H9 (cell line): ENCODE measurements around the gene AKR1D1. TPM values are rescaled to one million over a fixed set of nuclear protein-coding genes. Genes with fewer than 3 reads are reported as not detected.

Experiments used
- DNase-seq: peaks from one replicate; pipeline ENCODE4 v3.0.0-alpha.2; 2017
- H2AFZ ChIP-seq: one replicate; pipeline ENCODE4 v1.6.1; 2013; ENCODE audit warnings: mild to moderate bottlenecking, low read length, control low read depth, moderate library complexity
- H2AK5ac ChIP-seq: 2 replicates; pipeline ENCODE4 v1.6.1; 2013; ENCODE audit warnings: low read length, control low read depth, mixed read lengths; ENCODE audit not compliant: insufficient read length
- H2BK120ac ChIP-seq: one replicate; pipeline ENCODE4 v1.6.1; 2013; ENCODE audit warnings: low read depth, mild to moderate bottlenecking, low read length, control low read depth, inconsistent platforms; ENCODE audit not compliant: poor library complexity, severe bottlenecking
- H2BK12ac ChIP-seq: 2 replicates; pipeline ENCODE4 v1.6.1; 2013; ENCODE audit warnings: low read length, control low read depth, mixed read lengths, low read depth; ENCODE audit not compliant: insufficient read length
- H2BK15ac ChIP-seq: 2 replicates; pipeline ENCODE4 v1.6.1; 2013; ENCODE audit warnings: low read depth, low read length, control low read depth
- H2BK20ac ChIP-seq: one replicate; pipeline ENCODE4 v1.6.1; 2013; ENCODE audit warnings: low read depth, mild to moderate bottlenecking, low read length, control low read depth, inconsistent platforms; ENCODE audit not compliant: poor library complexity, severe bottlenecking
- H2BK5ac ChIP-seq: 2 replicates; pipeline ENCODE4 v1.6.1; 2013; ENCODE audit warnings: low read length, control low read depth, mixed read lengths; ENCODE audit not compliant: insufficient read length
- H3K14ac ChIP-seq: 2 replicates; pipeline ENCODE4 v1.6.1; 2013; ENCODE audit warnings: low read length, control low read depth; ENCODE audit not compliant: insufficient read depth
- H3K18ac ChIP-seq: 2 replicates; pipeline ENCODE4 v1.6.1; 2013; ENCODE audit warnings: low read depth, mild to moderate bottlenecking, mixed read lengths, low read length, control low read depth; ENCODE audit not compliant: insufficient read length
- H3K23ac ChIP-seq: 2 replicates; pipeline ENCODE4 v1.6.1; 2013; ENCODE audit warnings: low read length, control low read depth, mixed read lengths, low read depth; ENCODE audit not compliant: insufficient read length
- H3K23me2 ChIP-seq: 2 replicates; pipeline ENCODE4 v1.6.1; 2013; ENCODE audit warnings: low read depth, mild to moderate bottlenecking, mixed read lengths, low read length, control low read depth; ENCODE audit not compliant: insufficient read length, poor library complexity, severe bottlenecking
- H3K27ac ChIP-seq: 2 replicates; pipeline ENCODE4 v1.5.1; 2013; ENCODE audit warnings: low read length, control low read depth, mixed read lengths, low read depth; ENCODE audit not compliant: insufficient read length
- H3K27me3 ChIP-seq: 2 replicates; pipeline ENCODE4 v1.6.1; 2013; ENCODE audit warnings: low read length, control low read depth, inconsistent platforms; ENCODE audit not compliant: insufficient read depth
- H3K4ac ChIP-seq: 2 replicates; pipeline ENCODE4 v1.6.1; 2013; ENCODE audit warnings: low read depth, mild to moderate bottlenecking, control low read depth, inconsistent platforms, low read length, moderate library complexity
- H3K4me1 ChIP-seq: 2 replicates; pipeline ENCODE4 v1.6.1; 2013; ENCODE audit warnings: low read length, control low read depth, inconsistent platforms; ENCODE audit not compliant: insufficient read depth
- H3K4me2 ChIP-seq: 2 replicates; pipeline ENCODE4 v1.6.1; 2013; ENCODE audit warnings: low read length, control low read depth, mixed read lengths; ENCODE audit not compliant: insufficient read length, insufficient read depth
- H3K56ac ChIP-seq: 2 replicates; pipeline ENCODE4 v1.6.1; 2013; ENCODE audit warnings: low read depth, mild to moderate bottlenecking, mixed read lengths, low read length, control low read depth; ENCODE audit not compliant: insufficient read length
- H3K79me1 ChIP-seq: 2 replicates; pipeline ENCODE4 v1.6.1; 2013; ENCODE audit warnings: low read depth, mild to moderate bottlenecking, moderate library complexity, low read length, control low read depth, inconsistent platforms; ENCODE audit not compliant: insufficient read depth, poor library complexity, severe bottlenecking
- H3K79me2 ChIP-seq: 2 replicates; pipeline ENCODE4 v1.6.1; 2013; ENCODE audit warnings: low read length, control low read depth, inconsistent platforms; ENCODE audit not compliant: insufficient read depth
- H3K9ac ChIP-seq: 2 replicates; pipeline ENCODE4 v1.6.1; 2013; ENCODE audit warnings: low read length, control low read depth, mixed read lengths; ENCODE audit not compliant: insufficient read length; ENCODE audit errors: extremely low read depth
- H3K9me3 ChIP-seq: one replicate; pipeline ENCODE4 v1.6.1; 2013; ENCODE audit warnings: low read depth, low read length, inconsistent platforms; ENCODE audit not compliant: control insufficient read depth
- H3T11ph ChIP-seq: one replicate; pipeline ENCODE4 v1.6.1; 2013; ENCODE audit warnings: mild to moderate bottlenecking, low read length, control low read depth, inconsistent platforms
- H4K20me1 ChIP-seq: one replicate; pipeline ENCODE4 v1.6.1; 2013; ENCODE audit not compliant: control insufficient read depth, insufficient read length, insufficient read depth
- H4K5ac ChIP-seq: 2 replicates; pipeline ENCODE4 v1.6.1; 2013; ENCODE audit warnings: low read depth, mild to moderate bottlenecking, mixed read lengths, low read length, control low read depth; ENCODE audit not compliant: insufficient read length
- H4K8ac ChIP-seq: replicated peaks from 2 replicates; pipeline ENCODE4 v1.6.1; 2013; ENCODE audit warnings: low read length, control low read depth, mixed read lengths, low read depth; ENCODE audit not compliant: insufficient read length
- H4K91ac ChIP-seq: 2 replicates; pipeline ENCODE4 v1.6.1; 2013; ENCODE audit warnings: low read depth, mild to moderate bottlenecking, moderate library complexity, mixed read lengths, low read length, control low read depth; ENCODE audit not compliant: insufficient read length
- H3K27ac Mint-ChIP-seq, 3 experiments: 2 replicates in 2 of 3; 3 replicates in 1 of 3; pipeline ENCODE4 v1.8.0; 2020 to 2021; ENCODE audit warnings: mixed read lengths in 3 of 3, mild to moderate bottlenecking in 1 of 3, moderate library complexity in 1 of 3
- H3K27me3 Mint-ChIP-seq: 2 replicates; pipeline ENCODE4 v1.8.0; 2021; ENCODE audit warnings: low read depth, mild to moderate bottlenecking, moderate library complexity, mixed read lengths
- H3K36me3 Mint-ChIP-seq, 3 experiments: 2 replicates in 2 of 3; 3 replicates in 1 of 3; pipeline ENCODE4 v1.8.0; 2020 to 2021; ENCODE audit warnings: low read depth in 3 of 3, mixed read lengths in 3 of 3; ENCODE audit not compliant: insufficient read depth in 1 of 3
- H3K4me1 Mint-ChIP-seq, 2 experiments: 2 replicates each; pipeline ENCODE4 v1.8.0; 2020; ENCODE audit warnings: mixed read lengths in 2 of 2
- H3K4me3 Mint-ChIP-seq, 2 experiments: 2 replicates in 1 of 2; 3 replicates in 1 of 2; pipeline ENCODE4 v1.8.0; 2020 to 2021; ENCODE audit warnings: mild to moderate bottlenecking in 2 of 2, mixed read lengths in 2 of 2, moderate library complexity in 1 of 2
- H3K9me3 Mint-ChIP-seq, 2 experiments: 2 replicates in 1 of 2; 3 replicates in 1 of 2; pipeline ENCODE4 v1.8.0; 2020; ENCODE audit warnings: mild to moderate bottlenecking in 2 of 2, mixed read lengths in 2 of 2, moderate library complexity in 1 of 2
- CTCF ChIP-seq: fragments of 200-600 bp; sonication (generic); conservative IDR thresholded peaks from 3 replicates; pipeline ENCODE4 v1.8.0; 2021; ENCODE audit warnings: antibody characterized with exemption, mild to moderate bottlenecking
- WGBS: extraction: QIAGEN DNeasy Blood & Tissue Kit; methylation state at CpG from one replicate; pipeline ENCODE4 v1.1.7; 2013; ENCODE audit warnings: missing lambda C conversion rate, low lambda C conversion rate, mixed read lengths; ENCODE audit not compliant: insufficient read length; ENCODE audit errors: extremely low coverage; 5-methylcytosine and 5-hydroxymethylcytosine counted together
- total RNA-seq: library from RNA; stranded (reverse); gene quantifications from 2 replicates; pipeline ENCODE4 v1.2.1, GENCODE V29; 2021

Gene AKR1D1
- total RNA-seq, 1 experiment from 2014 or later = 0.31 TPM

GRCh38 chr7:138120140-138120827, 44.0 kb downstream of the AKR1D1 start:
- no peaks in the 10 kb centered on the region for H3K27me3 Mint-ChIP-seq
- Histone ChIP-seq H2BK20ac (no peak overlapping the region), H3K27ac (no peak overlapping the region), H3K79me2 (no peaks in the 10 kb centered on the region), H2BK120ac (no peak overlapping the region), H3K14ac (no peak overlapping the region), H4K20me1 (no peaks in the 10 kb centered on the region), H4K5ac (no peak overlapping the region), H4K8ac (no peak overlapping the region), H3K27me3 (no peaks in the 10 kb centered on the region), H4K91ac (no peak overlapping the region), H3K23ac (no peak overlapping the region), H3K4ac (no peak overlapping the region), H2AFZ (no peak overlapping the region), H2BK12ac (no peak overlapping the region), H3K79me1 (no peaks in the 10 kb centered on the region), H3K18ac (no peak overlapping the region), H2BK15ac (no peak overlapping the region), H3K56ac (no peak overlapping the region), H3K23me2 (no peaks in the 10 kb centered on the region), H2BK5ac (no peak overlapping the region), H3T11ph (no peak overlapping the region), H2AK5ac (no peak overlapping the region), H3K4me2 (no peak overlapping the region), H3K9ac (no peak overlapping the region), H3K9me3 (no peaks in the 10 kb centered on the region), H3K4me1 (peaks cover 1% of the 10 kb centered on the region; the same call in 1 of the 2 replicates)
- H3K4me1 Mint-ChIP-seq = peaks cover 6 to 15% of the 10 kb centered on the region in 2 experiments; a peak in 3 of 4 replicates
- no peak overlapping the region for H3K27ac Mint-ChIP-seq
- WGBS = no CpG with 5 or more reads among the region's 10 CpGs
- H3K36me3 Mint-ChIP-seq = no peaks in the 10 kb centered on the region; a peak in 1 of 7 replicates
- peaks cover 0 to 2% of the 10 kb centered on the region in 2 experiments; a peak in 1 of 5 replicates for H3K9me3 Mint-ChIP-seq
- no peak overlapping the region for H3K4me3 Mint-ChIP-seq
- no peak for TF ChIP-seq CTCF
- DNase-seq = no peak
